ENCODE measurements around the gene TRAF6. TPM values are rescaled to one million over a fixed set of nuclear protein-coding genes. Genes with fewer than 3 reads are reported as not detected.

Gene TRAF6
- polyA plus RNA-seq, 1 donor, result 21.5 TPM

DNA sequence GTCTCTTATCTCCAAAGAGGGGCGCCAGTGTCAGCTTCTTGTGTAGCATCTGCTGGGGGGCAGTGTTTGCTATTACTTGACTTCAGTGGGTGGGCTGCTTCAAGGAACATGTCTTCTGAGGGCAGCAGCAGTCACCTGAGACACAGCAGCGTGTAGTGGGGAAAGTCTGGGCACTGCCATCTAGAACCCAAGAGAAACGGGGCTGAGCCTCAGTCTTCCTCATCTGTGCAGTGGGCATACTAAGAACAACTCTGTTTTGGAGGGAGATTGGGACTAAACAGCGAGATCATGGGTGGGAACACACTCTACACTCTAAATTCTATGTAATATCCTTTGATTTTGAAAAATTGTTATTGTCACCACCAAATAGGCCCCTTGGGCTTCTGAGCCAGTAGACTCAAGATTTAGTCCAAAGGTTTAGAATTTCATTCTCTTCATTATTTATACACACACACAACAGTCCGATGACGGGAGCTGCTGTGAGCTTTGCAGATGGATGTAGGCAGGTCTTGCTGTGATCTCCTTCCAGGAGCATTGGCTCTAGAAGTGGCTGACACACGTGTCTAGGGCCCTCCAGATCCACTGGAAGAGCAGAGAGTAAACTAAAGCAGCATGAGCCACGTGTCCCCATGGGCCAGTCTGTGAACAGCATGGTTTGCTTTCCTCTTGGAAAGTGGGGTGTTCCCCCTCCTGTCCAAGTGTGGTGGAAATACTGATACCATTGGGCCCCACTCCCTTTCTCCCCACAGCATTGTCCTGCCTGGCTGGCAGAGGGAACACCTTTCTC is 51.8 kb downstream of the TRAF6 start:
- no peak for DNase-seq (ENCODE audit: low read depth)

DNA sequence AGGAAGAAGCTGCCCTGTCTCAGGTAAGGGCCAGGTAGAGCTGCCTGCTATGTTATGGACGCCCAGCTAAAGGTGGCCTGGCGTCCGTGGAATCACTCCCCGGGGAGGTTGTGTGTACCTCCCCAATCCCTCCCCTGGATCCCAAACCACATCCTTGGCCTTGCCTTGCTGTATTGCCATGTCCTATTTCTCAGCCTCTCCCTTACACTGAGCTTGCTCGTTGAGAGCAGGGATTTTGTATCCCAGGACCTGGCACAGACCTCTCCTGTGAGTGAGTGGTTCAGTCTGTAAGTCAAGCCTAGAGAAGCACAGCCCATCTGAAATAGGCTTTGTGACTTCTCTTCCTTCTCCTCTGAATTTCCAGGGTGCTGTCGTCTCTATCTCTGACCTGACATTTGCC is 53.9 kb downstream of the TRAF6 start:
- no peak for DNase-seq (ENCODE audit: low read depth)

DNA sequence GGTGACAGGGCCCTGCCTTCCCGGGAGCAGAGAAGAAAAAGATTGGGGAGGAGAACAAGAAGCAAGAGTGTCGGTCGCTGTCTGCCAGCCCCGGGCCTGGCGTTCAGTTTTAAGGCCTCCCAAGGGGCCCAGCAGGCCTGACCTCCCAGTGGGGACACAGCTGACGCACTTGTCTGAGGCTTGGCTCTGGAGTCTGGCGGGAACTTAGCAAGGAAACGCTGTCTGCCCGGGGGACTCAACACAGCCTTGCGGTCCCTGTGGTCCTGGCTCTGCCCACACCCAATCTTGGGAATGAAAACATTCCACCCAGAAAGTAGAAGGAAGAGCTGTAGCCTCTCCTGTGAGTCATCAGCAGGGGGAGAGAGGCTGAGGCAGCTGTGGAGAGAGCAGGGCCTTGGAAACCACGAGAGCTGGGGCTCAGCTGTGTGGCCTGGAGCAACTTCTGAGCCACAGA is 54.4 kb downstream of the TRAF6 start:
- peak; percentile 28 for DNase-seq (ENCODE audit: low read depth)

DNA sequence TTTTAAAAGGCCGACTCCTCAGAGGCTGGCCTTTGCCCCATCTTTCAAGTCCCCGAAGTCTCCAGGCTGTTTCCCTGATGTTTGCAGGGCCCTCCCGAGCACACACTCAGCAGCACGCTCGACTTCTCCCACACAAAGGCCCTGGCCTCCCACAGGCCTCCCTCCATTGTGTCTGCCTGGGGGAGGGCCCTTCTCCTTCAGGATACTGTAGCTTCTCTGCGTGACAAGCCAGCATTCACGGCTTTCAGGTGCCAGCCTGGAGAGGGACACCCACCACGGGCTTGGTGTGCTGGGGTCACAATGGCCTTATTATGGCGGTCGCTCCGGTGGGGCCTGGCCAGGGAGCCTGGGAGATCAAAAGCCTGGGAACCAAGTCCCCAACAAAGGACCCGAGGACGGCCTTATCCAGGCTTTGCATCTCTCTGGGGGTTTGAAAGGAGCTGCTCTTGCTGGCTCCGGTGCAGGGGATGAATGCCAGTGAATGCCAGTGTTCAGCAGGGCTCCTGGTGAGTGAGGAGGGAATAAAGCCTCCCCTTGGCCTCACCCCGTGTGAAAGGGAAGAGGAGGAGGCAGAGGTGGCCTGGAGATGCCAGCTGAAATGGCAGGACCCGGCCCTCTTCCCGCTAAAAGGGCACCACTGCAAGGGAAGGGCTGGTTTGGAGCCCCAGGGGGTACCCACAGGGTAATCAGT is 55.0 kb downstream of the TRAF6 start:
- no peak for DNase-seq (ENCODE audit: low read depth)

DNA sequence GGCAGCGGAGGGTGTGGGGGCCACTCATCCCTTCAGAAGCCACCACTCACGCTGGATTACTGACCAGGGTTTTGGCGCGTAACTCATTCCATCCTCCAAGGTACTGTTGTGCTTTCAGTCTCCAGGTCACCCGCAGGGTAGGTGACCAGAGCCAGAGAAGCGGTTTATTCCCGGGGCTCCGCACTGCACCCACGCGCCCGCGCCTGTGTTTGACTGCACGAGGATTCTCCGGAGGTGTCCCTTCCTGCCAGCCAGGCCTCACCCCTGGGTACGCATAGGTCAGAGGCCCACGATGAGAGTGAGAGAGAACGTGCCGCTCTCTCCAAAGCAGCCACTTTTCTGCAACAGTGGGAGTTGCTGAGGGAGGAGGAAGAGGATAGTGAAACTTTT is 55.5 kb downstream of the TRAF6 start:
- no peak for DNase-seq (ENCODE audit: low read depth)

DNA sequence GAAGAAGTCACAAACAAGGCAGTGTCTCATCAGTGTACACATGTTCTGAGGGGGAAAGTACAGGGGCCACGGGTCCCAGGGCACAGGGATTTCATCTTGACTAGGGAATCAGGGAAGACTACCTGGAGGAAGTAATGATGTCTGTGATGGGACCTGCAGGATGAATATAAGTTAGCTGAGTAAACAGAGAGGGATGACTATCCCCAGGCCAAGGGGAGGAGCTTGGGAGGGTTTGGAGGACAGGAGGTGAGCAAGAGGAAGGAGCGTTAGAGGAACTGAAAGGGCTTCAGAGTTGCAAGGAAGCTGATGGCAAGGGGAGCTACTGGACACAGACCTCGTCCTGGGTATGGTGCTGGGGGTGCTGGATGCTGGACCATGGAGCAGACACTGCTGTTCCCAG is 56.4 kb downstream of the TRAF6 start:
- DNase-seq (ENCODE audit: low read depth), result no peak

DNA sequence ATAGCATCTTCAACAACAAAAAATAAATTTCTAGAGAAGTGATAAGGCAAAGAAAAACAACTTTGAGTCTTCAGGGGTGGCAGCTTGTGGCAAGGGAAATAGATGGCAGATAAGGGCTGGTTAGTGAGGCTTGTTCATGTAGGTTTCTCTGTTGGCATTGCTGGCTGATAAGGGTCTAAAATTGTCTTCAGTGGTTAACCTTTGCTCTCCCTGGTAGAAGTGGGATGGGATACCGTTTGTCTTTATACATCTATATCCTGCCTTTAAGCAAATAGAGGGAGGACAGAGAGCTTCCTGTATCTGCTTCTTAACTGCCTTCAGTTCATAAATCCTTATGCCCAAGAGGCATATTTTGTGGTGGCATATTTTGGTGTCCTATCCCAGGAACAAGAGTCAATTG is 57.1 kb downstream of the TRAF6 start:
- no peak for DNase-seq (ENCODE audit: low read depth)

DNA sequence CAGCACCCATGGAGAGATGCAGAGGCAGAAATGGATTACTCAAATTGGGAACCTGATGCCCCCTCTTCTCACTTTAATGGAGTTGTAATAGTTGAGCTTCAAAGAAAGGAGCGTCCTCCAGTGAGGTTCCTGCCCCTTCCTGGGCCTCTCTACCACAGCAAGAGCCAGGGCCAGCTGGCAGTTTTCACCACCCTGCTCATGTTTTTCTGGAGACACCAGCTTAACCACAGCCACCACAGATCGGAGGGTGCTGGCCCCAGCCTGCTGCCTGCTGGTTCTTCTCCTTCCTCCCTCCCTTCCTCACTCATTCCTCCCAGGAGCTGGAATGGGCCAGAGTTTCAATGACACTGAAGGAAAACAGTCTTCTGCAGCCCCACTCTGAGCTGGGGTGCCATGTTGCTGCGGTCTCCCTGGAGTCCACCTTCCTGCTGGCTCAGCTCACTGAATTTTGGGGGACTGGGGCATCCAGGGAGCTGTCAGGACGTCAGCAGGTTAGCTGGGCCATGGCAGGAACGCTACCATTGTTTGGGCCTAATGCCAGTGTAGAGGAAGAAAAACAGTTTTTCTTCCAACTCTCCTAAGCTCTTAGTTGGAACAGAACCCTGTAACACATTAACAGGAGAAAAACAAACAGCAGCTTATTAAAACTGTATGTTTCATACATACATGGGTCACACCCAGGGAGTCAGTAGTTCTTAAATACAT is 57.7 kb downstream of the TRAF6 start:
- DNase-seq (ENCODE audit: low read depth), result no peak

DNA sequence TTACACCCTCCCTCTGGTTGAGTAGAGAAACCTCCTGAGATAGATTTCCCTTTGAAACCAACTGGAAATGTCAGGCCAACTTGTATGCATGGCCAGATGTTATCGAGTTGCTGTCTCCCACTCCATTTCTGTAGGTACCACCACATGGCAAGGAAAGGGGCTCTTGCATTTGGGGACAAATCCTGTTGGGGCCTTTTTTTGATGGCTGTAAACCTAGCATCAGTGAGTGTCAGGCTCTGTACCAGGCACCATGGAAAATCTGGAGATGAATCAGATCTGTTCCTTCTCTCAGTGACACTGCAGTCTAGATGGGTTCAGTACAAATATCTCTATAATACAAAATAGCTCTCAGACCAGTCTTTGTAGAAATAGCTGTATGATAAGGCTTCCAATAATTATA is 58.4 kb downstream of the TRAF6 start:
- DNase-seq (ENCODE audit: low read depth), result no peak

DNA sequence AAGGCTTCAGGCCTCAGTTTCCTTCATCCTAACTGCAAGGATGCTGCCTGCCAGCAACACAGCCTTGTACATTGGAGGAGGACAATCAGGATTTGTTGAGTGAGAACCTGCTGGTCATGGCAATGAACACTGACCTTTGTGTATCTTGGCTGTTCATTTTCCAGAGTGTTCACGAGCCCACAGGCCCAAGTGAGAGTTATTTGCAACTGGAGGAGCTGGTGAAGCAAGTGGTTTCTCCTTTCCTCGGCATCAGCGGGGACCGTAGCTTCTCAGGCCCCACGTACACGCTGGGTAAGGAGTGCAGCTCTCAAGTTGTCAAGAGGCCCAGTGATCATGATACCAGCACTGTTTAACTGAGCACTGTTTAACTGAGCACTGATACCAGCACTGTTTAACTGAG is 59.0 kb downstream of the TRAF6 start:
- DNase-seq (ENCODE audit: low read depth), result no peak

DNA sequence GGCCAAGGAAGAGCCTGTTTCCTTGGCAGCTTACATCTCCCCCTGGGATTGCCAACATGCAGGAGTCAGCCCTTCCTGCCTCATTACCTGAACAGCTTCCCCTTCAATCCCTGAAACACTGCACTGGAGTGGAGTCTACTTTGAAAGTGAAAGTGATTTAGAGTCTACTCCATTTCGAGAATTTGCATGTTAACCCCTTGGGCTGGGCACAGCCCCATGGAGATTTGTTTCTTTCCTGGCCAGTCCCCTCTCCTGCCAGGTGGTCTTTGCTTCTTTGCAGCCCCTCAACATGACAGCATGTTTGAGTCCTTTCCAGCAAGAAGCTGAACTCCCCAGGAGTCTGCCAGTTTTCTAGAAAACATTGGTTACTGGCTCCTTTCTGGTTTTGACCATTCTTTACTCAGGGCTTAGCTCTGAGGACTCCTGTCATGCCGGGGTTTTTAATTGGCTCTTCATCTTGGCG is 59.9 kb downstream of the TRAF6 start:
- DNase-seq (ENCODE audit: low read depth), result no peak

DNA sequence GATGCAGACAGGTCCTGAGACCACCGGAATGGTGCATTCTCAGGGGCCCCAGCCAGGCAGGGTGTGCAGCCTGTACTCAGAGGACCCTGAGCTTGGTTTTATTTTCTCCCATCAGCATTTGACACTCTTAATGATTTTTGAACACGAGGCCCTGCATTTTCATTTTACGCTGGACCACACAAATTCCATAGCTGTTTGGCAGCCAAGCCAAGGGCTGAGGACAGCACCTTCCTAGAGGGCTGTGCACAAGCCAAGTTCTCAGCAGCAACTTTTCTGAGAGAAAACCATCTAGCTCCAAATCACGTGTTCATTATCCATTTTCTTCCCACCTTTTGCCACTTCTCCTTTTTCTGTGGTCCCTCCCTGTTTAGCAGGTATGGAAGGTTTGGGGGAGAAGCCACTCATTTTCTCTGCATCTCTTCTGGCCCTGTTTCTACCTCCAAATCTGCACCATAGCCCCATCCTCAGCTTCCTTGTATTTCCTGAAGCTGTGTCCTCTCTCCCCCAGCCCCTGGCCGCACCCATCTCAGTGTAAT is 60.4 kb downstream of the TRAF6 start:
- DNase-seq (ENCODE audit: low read depth), result no peak

DNA sequence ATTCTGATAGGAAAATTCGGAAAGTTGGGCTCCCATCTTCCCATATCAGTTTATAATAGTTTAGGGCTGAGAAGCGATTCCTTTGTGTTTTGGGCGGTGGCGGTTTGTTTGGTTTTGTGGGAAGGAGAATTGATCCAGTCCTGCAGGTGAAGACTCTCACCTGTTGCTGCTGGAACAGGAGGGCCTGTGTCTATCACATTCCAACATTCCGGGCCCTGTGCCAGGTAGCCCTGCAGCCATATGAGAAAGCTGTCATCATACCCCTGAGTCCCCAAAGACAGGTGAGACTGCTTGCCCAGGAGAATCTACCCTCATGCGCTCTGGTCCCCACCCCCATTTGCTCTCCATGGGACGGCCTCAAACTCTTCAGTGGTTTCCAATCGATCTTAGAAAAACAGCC is 62.1 kb downstream of the TRAF6 start:
- DNase-seq (ENCODE audit: low read depth), result no peak

DNA sequence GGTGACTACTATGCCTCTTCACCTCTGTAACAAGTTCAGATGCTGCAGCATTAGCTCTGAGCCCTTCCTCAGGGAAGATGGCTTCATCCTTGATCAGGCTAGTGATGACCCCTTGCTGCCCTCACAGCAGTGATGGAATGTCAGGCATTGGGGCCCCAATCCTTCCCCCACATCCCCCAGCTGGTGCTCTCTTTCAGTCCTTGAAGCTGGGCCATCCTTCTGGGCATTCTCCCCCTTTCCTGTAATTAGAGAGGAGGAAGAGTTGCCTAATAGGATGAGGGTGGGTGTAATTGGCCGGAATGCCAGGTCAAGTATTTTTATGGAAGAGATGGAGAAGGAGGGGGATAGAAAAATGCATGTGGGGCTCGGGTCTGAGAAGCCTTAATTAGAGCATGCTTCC is 62.6 kb downstream of the TRAF6 start:
- no peak for DNase-seq (ENCODE audit: low read depth)

DNA sequence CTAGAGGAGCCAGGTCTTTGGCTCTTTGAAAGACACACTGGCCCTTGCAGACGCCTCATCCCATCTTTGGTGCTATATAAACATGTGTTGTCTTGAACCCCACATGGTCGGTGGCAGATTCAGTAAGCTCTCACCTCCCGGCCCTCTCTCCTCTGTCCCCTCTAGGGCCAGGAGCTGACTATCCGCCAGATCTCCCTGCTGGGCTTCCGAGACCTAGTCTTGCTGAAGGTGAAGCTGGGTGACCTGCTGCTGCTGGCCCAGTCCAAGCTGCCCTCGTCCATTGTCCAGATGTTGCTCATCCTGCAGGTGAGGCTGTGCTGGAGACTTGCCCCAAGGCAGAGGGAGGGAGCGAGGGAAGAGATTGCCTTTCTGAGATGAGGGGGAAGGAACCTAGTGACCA is 63.9 kb downstream of the TRAF6 start:
- no peak for DNase-seq (ENCODE audit: low read depth)

DNA sequence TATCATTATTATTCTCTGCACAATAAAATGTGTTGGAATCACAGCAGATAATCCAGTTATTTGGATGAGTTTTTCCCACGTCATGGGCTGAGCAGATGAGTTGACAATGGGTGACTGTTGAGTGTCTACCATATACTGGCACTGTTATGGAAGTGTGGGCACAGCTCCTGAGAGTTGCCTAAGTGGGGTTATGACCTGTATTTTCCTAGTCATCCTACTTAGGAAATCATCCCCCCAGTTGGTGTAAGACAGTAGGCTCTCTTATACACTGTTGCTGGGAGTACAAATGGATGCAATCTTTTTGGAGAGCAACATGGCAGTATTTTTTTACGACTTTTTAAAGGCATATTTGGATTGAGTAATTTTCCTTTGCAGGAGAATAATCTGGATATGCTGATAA is 66.4 kb downstream of the TRAF6 start:
- DNase-seq (ENCODE audit: low read depth), result no peak

DNA sequence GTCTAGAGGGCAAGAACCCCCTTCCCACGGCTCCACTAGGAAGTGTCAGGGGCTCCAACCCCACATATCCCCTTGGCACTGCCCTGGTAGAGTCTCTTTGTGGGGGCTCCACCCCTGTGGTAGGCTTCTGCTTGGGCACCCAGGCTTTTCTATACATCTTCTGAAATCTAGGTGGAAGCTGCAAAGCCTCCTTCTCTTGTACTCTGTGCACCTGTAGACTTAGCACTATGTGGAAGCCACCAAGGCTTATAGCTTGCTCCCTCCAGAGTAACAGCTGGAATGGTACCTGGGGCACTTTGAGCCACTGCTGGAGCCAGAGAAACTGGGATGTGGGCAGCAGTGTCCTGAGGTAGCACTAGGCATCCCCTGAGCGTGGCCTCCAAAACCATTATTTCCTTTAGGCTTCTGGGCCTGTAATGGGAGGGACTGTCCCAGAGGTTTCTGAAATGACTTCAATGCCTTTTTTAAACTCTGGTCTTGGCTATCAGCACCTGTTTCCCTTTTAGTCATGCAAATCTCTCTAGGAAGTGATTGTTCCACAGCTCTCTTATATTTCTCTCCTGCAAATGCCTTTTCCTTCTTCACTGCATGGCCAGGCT is 68.4 kb downstream of the TRAF6 start:
- no peak for DNase-seq (ENCODE audit: low read depth)

DNA sequence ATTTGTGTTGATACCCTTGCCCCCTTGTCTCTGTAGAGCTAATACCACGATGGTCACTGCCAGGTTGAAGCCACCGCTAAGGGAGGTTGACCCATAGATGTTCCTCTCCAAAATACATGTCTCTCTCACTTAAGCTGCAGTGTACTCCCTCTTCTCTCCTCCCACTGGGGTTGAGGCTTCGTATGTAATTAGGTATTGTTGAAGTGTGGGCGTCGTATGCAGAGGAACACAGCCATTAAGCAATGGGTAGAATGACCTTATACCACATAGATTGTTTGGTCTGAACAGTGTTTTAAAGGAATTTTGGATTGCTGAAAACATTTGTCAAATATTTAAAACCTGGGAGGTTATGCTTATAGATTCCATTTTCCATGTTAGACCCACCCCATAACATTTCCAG is 71.9 kb downstream of the TRAF6 start:
- DNase-seq (ENCODE audit: low read depth), result no peak

DNA sequence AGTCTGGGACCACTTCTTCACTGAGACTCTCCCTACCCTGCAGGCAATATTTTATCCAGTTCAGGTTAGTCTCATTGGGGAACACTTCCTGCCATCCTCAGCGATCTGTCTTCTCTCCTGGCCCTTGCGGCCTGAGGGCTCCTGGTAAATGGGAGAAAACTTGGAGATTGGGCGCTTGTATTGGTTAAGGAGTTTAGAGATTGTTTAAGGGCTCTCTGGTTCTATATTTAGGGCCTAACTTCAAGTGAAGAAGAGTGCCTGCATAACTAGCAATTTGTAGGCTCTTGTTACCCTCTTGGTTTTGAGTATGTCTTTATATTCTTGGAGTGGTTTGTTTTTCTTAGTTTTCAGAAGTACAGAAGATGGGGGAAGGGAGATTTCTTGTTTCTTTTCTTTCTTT is 72.7 kb downstream of the TRAF6 start:
- DNase-seq (ENCODE audit: low read depth), result no peak
